Stimulated activated CD8-positive, alpha-beta memory T cell treated with anti-CD3 and anti-CD28 coated beads, Interleukin-2, amount 100 ng/mL, for 1 hour (primary cell): ENCODE data around the gene BTBD17.

Source experiments
- DNase-seq, 2 donors: peaks; one replicate each; pipeline ENCODE4 v3.0.0-alpha.2; 2020; ENCODE audit warnings: low read depth in 2 of 2

The BTBD17 gene

DNA sequence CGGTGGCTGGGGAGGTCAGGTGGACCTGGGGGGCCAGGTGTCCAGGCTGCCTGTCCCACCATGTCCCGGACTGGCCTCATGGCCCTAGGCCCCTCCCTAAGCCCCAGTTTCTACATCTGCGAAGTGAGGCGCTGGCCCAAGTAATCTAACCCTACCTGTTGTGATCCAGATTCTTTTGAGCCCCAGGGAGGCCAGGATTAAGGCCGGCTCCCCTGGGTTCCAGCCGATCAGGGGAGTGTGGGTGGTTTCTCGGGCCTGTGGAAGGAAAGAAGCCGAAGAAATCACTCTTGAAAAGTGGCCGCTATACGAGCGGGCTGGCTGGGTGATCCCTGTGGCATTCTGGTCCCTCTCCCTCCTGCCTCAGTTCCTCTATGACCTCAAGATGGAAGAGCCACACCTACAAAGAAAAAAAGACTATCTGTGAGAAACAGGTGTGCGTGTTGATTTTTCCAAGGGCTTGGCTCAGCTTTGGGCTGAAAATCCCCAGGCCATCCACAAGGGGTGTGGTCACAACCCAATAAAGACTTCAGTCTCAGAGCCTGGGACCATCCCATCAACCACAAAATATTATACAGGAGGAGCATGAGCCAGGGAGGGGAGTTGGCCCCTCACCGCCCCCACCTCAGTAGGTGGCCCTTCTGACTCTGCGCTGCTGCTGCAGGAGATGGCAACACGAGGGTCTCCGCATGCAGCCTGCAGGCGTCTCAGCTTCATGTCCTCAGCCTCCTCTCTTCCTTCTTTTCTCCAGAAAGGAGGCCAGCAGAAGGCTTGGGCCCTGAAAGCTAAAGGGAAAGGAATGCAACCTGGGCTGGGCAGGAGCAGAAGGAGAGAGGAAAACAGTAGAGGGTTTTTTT, 25.9 kb upstream of the BTBD17 start:
- DNase-seq = no peak

- DNase-seq = no peak
Measured at GRCh38 chr17:74386386-74386785, 24.7 kb upstream of the BTBD17 start.

DNA sequence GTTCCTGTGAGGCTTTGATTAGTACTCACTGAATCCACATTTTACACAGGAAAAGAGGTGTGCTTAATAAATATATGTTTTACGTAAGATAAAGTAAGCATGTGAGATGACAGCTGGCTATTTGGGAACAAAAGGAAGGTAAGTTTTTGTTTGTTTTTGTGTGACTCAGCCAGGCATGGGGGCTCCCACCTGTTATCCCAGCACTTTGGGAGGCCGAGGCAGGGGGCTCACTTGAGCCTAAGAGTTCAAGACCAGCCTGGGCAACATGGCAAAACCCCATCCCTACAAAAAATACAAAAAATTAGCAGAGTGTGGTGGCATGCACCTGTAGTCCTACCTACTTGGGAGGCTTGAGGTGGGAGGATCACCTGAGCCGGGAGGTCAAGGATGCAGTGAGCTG, 23.5 kb upstream of the BTBD17 start:
- DNase-seq = no peak

DNA sequence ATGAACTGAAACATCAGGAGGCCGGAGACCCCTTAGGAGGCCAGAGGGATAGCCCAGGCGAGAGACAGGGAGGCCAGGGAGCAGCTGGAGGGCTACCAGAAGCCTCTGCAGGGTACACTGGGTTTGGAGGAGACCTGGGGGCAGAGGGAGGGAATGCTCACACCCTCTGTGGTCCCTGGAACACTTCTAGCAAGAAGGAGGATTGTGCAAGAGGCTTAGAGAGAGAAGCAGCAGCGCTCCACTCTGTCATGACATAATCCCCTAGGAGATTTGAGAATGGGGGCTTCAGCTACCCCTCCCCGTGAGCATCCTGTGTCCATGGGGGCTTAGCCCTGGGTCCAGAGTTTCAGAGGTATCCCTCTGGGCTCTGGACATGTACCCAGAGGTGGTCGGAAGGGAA, 21.5 kb upstream of the BTBD17 start:
- DNase-seq = no peak

GRCh38 chr17:74380959-74381808, 19.5 kb upstream of the BTBD17 start:
- no peak for DNase-seq

DNA sequence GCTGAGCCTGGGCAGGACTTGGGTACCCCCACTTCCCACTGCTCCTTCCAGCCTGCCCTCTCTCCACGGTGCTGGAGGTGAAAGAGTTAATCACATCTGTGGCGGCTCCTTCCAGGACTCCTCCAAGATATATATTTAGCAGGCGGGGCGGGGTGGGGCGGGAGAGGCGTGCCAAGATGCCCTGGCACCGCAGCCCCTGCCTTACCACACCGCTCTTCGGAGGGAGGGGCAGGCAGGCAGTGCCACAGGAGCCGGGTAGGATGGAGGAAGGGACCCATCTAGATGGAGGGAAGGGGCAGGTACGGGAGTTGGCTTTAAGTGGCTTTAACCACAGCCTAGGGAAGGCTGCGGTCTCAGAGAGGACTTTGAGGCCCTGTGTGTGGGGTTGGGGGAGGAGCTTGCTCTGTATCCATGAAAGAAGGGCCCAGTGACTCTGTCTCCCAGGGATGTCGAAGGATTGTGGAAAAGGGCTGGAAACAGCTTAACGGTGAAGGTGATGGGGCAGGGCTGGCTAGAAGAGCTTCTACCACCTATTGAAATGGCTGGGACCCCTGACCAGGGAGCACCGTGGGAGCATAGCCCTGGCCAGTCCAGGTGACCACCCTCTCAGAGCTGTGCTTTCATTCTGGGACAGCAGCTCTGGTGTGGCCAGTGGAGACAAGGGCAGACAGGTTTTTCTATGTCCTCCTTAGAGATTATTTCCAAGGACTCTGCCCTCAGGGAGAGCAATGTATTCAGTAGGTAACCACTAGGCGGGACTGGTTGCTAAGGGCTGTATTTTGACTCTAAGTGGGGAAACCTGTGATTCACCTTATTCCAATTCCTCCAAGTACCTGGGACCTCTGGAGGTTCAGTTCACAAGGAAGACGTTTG, 18.7 kb upstream of the BTBD17 start:
- DNase-seq = no peak

DNA sequence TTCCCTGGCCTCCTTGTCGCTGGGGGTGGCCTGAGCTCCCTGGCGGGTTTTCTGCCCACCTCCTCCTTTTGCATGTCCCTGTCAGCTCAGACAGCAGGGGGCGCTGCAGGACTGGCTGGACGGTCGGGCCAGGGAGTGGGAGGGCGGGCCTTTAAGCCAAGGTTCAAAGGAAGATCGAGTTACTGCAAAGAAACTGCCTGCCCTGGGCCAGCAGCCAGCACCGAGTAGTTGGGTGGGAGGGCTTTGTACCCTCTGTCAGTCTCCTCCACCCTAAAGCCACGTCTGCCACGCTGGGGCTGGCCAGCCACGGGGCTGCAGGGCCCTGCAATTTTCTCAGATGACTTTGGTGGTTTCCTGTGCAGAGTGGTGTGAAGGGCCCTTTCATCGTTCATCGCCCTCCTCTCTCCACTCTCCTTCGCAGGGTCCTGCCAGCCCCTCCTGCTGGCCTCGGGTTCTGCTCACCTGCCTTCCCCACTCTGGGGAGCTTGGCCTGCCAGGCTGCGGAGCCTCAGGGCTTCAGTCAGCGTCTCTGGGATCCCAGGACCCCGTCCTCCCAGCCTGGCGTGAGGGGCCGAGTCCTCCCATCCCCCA, 17.9 kb upstream of the BTBD17 start:
- DNase-seq = peak; percentile 79 to 88

DNA sequence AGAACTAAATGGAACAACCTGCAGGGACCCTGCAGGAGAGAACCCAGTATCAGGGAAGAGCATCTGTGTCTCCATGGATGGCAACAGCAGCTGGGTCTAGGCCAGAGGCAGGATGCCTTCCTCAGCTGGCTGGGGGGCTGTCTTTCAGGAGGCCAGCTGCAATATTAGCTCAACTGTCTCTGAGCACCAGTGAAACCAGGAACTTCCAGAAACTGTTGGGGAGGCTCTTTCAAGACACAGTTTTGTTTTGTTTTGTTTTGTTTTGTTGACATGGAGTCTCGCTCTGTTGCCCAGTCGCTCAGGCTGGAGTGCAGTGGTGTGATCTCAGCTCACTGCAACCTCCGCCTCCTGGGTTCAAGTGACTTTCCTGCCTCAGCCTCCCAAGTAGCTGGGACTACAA, 13.2 kb upstream of the BTBD17 start:
- DNase-seq = no peak

DNA sequence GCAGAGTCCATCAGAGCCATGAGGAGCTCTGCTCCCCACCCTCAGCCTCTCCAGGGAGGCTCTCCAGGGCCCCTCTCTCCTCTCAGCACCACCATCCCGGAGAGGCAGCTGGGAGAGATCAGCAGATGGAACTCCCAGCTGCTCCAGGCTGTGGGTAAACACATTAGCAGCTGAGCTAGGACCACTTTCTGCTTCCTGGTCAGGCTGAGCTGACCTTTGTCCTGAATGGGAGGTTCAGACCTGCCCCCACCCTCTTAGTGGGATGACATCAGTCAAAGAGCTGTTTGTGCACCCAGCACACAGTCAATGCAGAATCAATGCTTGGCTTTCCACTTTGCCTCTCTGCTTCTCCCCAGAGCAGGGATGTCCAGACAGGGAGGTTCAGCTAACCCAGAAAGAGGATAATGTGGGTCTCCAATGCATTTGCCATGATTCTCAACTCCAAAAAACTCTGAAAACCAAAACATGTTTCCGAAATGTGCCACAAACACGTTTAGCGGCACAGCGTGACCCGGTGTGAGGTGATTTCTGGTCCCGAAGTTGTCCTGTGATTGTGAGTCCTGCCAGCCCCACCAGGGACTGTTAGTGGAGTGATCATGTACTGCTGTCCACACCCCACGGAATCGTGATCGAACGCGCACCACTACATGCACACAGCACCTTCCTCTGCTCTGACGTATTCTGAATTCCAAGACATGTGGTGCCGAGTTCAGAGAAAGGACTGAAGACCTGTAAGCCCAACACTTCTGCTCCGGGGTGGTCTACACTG, 12.4 kb upstream of the BTBD17 start:
- no peak for DNase-seq

GRCh38 chr17:74372426-74372825, 10.8 kb upstream of the BTBD17 start:
- DNase-seq = no peak

DNA sequence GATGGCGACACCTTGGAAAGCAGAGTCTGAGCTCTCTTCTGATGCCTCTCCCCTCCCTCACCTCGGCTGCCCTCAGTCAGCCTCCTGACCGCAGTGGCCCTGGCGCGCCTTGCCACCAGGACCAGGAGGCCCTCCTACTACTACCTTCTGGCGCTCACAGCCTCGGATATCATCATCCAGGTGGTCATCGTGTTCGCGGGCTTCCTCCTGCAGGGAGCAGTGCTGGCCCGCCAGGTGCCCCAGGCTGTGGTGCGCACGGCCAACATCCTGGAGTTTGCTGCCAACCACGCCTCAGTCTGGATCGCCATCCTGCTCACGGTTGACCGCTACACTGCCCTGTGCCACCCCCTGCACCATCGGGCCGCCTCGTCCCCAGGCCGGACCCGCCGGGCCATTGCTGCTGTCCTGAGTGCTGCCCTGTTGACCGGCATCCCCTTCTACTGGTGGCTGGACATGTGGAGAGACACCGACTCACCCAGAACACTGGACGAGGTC, 10.0 kb upstream of the BTBD17 start:
- no peak for DNase-seq

DNA sequence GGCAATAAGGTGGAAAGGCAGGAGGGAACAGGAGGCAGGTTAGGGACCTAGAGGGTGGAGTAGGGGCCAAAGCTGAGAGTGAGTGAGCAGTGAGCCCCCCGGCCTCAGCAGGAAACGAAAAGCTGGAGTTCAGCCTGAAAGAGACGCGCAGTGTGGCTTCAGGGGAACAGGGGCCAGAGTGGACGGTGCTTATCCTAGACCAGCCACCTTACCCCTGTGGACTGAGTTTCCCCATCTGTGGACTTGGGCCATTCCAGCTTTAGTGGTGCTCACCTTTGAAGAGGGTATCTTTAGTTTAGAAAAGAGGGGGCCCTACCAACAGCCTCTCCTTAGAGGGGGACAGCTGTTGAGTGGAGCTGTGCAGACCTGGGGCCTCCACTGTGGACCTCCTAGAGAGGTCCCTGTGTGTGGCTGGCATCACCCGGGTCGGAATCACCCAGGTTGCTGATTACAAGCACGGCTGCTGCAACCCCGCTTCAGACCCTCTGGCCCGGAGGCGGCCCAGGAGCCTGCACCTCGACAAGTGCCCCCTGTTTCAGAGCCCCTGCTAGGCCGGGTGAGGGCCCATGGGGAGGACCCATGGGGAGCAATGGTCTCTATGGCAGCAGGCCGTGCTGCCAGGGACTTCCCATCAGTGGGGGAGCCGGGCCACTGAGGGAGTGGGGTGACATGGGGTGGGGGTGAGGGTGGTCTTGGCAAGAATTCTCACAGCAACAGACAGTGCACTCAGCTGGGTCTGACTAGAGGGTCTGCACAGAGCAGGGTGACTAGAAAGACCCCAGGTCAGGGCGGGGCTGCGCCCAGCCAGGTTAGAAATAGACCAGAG, 8.2 kb upstream of the BTBD17 start:
- DNase-seq = no peak

GRCh38 chr17:74369221-74369620, 7.6 kb upstream of the BTBD17 start:
- DNase-seq = peak; percentile 23 to 49

DNA sequence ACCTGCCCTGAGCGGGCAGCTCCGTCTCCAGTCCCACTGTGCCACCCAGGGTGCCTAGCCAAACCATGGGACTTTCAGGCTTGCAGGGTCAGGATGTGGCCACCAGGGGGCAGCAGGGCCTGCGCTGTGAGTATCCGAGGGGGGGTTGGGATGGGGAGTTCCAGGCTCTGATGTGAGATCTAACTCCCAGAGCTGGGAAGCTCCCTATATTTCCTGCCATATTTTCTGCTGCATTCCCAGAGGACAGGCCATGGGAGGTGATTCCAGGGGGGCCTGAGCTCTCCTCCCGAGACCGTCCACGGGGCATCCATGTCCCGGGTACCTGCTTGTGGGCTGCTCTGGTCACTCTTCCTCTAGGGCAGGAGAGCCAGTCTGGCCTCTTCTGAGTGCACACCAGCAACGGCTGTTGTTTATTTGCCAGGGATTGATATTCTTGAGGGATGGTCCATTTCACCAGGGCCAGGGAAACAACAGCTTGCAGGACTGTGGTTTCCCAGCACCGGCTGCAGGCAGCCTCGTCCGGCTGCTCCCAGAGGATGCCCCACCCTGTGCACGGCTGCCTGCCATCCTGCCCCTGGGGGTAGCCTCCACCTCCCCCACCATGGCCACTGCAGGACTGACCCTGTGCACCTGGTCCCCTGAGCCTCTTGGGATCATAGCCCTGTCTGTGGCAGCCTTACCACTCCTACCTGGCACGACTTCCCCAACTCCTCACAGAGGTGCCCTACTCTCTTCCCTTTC, 6.8 kb upstream of the BTBD17 start:
- DNase-seq = peak; percentile 50 to 56

DNA sequence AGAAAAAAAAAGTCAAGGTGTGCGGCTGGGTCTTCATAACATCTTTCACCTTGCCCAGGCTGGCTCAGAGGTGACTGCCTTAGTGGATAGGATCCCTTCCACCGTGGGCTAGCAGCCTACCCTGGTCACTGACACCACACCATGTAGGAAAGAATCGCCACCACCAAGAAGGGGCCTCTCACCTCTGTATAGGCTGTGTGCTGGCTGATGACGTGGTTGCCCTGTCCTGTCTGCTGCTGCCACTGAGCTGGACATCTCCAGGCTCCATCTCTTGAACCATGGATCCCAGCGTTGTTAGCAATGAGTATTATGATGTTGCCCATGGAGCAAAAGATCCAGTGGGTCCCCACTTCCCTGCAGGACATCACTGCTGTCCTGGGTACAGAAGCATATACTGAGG, 5.5 kb upstream of the BTBD17 start, which contains the start of gene GPR142:
Gene GPR142, plus strand, starts transcription at position 301 of the 400 bp plus-strand sequence. CDS start 2,035 bp downstream, outside the sequence.
- no peak for DNase-seq

GRCh38 chr17:74362810-74363498, 1.3 kb upstream of the BTBD17 start:
- no peak for DNase-seq

DNA sequence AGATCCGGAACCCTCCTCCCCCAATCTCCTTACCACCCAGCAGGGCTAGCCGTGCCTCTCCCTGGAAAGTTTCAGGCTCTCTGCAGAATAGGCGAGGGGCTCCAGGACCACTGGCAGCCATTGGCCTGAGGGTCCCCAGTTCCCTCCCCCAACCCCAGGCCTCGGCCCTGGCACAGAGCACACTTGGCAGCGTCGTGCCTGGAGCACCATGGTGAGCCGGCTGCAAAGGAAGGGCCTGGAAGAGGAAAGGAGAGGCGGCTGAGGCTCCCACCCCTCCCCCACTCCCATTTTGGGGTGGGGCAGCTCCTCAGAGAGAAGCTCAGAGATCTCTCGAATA, 369 bp upstream of the BTBD17 start:
- DNase-seq = no peak

DNA sequence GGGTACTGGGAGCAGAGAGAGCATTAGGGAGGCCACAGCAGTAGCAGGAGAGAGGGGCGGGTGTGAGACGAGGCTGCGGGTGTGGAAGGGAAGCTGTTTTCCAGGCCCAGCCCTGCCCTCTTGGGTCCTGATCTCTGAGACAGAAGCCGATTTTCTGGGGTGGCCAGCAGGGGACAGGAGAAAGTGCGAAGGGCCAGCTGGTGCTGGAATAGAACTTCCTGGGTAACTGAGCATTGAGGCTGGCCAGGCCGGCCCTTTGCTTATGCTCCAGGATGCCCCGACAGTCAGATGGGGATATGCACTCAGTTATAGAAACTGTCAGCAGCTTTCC, 804 bp downstream of the BTBD17 start:
- no peak for DNase-seq

DNA sequence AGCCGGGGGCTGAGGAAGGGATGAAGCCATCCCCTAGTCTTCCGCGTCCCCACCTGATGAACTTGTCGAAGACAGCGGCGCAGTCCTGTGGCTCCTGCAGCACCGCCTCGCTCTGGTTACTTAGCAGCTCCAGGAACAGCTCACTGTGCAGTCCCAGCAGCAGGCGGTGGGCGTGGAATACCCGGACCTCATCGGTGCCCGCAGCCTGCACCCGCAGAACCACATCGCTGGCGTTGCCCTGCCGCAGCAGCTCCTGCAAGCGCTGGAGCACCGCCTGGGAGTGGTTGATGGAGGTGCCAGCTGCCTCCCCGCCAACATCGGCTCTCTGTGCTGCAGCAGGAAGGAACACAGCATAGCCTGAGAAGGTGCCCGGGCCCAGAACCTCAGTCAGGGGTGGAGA, 1.8 kb downstream of the BTBD17 start:
- no peak for DNase-seq
